Mesenchymal stem cell (in vitro differentiated cells and primary cell): ENCODE data around the gene BICDL1.

Experiments
- DNase-seq: peaks from one replicate; pipeline ENCODE4 v3.0.0-alpha.2; 2013
- H2AFZ ChIP-seq: one replicate; pipeline ENCODE4 v1.6.1; 2013; ENCODE audit warnings: low read depth, mild to moderate bottlenecking, control low read depth, inconsistent platforms, low read length, moderate library complexity
- H2AK5ac ChIP-seq: 2 replicates; pipeline ENCODE4 v1.6.1; 2013; ENCODE audit warnings: low read length, moderate library complexity, mild to moderate bottlenecking, inconsistent platforms; ENCODE audit not compliant: severe bottlenecking
- H2BK120ac ChIP-seq: one replicate; pipeline ENCODE4 v1.6.1; 2013; ENCODE audit warnings: low read depth, mild to moderate bottlenecking, inconsistent platforms, low read length, moderate library complexity
- H2BK12ac ChIP-seq, 2 experiments: one replicate each; pipeline ENCODE4 v1.6.1; 2013; ENCODE audit warnings: inconsistent platforms in 2 of 2, low read length in 2 of 2, mild to moderate bottlenecking in 2 of 2, moderate library complexity in 2 of 2, control low read depth in 1 of 2
- H2BK15ac ChIP-seq: one replicate; pipeline ENCODE4 v1.6.1; 2013; ENCODE audit warnings: mild to moderate bottlenecking, low read depth, inconsistent platforms; ENCODE audit not compliant: poor library complexity, severe bottlenecking
- H2BK5ac ChIP-seq: 2 replicates; pipeline ENCODE4 v1.6.1; 2013; ENCODE audit warnings: low read depth, mild to moderate bottlenecking, low read length, control low read depth, inconsistent platforms; ENCODE audit not compliant: poor library complexity, severe bottlenecking
- H3K14ac ChIP-seq, 2 experiments: one replicate each; pipeline ENCODE4 v1.6.1; 2013; ENCODE audit warnings: inconsistent platforms in 2 of 2, low read length in 2 of 2, control low read depth in 1 of 2, mild to moderate bottlenecking in 1 of 2, moderate library complexity in 1 of 2
- H3K18ac ChIP-seq, 2 experiments: one replicate each; pipeline ENCODE4 v1.6.1; 2013; ENCODE audit warnings: inconsistent platforms in 2 of 2, low read length in 2 of 2, control low read depth in 1 of 2, low read depth in 1 of 2, mild to moderate bottlenecking in 1 of 2
- H3K23ac ChIP-seq, 2 experiments: one replicate each; pipeline ENCODE4 v1.6.1; 2013; ENCODE audit warnings: inconsistent platforms in 2 of 2, low read length in 2 of 2, mild to moderate bottlenecking in 2 of 2, moderate library complexity in 2 of 2, control low read depth in 1 of 2
- H3K27ac ChIP-seq: 2 replicates; pipeline ENCODE4 v1.5.1; 2013; ENCODE audit warnings: mild to moderate bottlenecking, moderate library complexity, low read length, control low read depth, inconsistent platforms; ENCODE audit not compliant: poor library complexity, severe bottlenecking
- H3K27me3 ChIP-seq, 2 experiments: 2 replicates each; pipeline versions ENCODE4 v1.6.1 to v1.7.0; 2013; ENCODE audit warnings: low read length in 2 of 2, mild to moderate bottlenecking in 2 of 2, moderate library complexity in 2 of 2, control low read depth in 1 of 2, inconsistent platforms in 1 of 2; ENCODE audit not compliant: control insufficient read depth in 1 of 2, insufficient read depth in 1 of 2
- H3K36me3 ChIP-seq, 2 experiments: 2 replicates each; pipeline versions ENCODE4 v1.6.1 to v1.7.0; 2013; ENCODE audit warnings: low read length in 2 of 2, control low read depth in 1 of 2, inconsistent platforms in 1 of 2, low read depth in 1 of 2, mild to moderate bottlenecking in 1 of 2; ENCODE audit not compliant: insufficient read depth in 2 of 2, control insufficient read depth in 1 of 2
- H3K4ac ChIP-seq, 2 experiments: one replicate each; pipeline ENCODE4 v1.6.1; 2013; ENCODE audit warnings: inconsistent platforms in 2 of 2, low read length in 2 of 2, mild to moderate bottlenecking in 2 of 2, moderate library complexity in 2 of 2, control low read depth in 1 of 2, low read depth in 1 of 2
- H3K4me1 ChIP-seq: 2 replicates; pipeline ENCODE4 v1.6.1; 2013; ENCODE audit warnings: low read depth, low read length, control low read depth; ENCODE audit not compliant: control insufficient read depth, insufficient read depth
- H3K4me2 ChIP-seq: 2 replicates; pipeline ENCODE4 v1.6.1; 2013; ENCODE audit warnings: low read length, mild to moderate bottlenecking, inconsistent platforms; ENCODE audit not compliant: poor library complexity, severe bottlenecking
- H3K4me3 ChIP-seq, 2 experiments: 2 replicates each; pipeline versions ENCODE4 v1.5.1 to v1.7.0; 2013; ENCODE audit warnings: low read length in 2 of 2, mild to moderate bottlenecking in 2 of 2, control low read depth in 1 of 2, low read depth in 1 of 2; ENCODE audit not compliant: insufficient read depth in 1 of 2
- H3K79me1 ChIP-seq: replicated peaks from 2 replicates; pipeline ENCODE4 v1.6.1; 2013; ENCODE audit warnings: mild to moderate bottlenecking, control low read depth, low read length, inconsistent platforms; ENCODE audit not compliant: poor library complexity, severe bottlenecking
- H3K9ac ChIP-seq: 2 replicates; pipeline ENCODE4 v1.7.0; 2013; ENCODE audit warnings: mild to moderate bottlenecking, low read length, moderate library complexity
- H3K9me3 ChIP-seq: 2 replicates; pipeline ENCODE4 v1.7.0; 2013; ENCODE audit warnings: mild to moderate bottlenecking, low read length; ENCODE audit not compliant: control insufficient read depth
- H4K8ac ChIP-seq: one replicate; pipeline ENCODE4 v1.6.1; 2013; ENCODE audit warnings: inconsistent platforms, mild to moderate bottlenecking, low read length, moderate library complexity
- H4K91ac ChIP-seq: one replicate; pipeline ENCODE4 v1.6.1; 2013; ENCODE audit warnings: mild to moderate bottlenecking, low read length, inconsistent platforms
- WGBS: methylation state at CpG from one replicate; pipeline ENCODE4 v1.1.7; 2013; ENCODE audit warnings: mixed read lengths; 5-methylcytosine and 5-hydroxymethylcytosine counted together

The BICDL1 gene

DNA sequence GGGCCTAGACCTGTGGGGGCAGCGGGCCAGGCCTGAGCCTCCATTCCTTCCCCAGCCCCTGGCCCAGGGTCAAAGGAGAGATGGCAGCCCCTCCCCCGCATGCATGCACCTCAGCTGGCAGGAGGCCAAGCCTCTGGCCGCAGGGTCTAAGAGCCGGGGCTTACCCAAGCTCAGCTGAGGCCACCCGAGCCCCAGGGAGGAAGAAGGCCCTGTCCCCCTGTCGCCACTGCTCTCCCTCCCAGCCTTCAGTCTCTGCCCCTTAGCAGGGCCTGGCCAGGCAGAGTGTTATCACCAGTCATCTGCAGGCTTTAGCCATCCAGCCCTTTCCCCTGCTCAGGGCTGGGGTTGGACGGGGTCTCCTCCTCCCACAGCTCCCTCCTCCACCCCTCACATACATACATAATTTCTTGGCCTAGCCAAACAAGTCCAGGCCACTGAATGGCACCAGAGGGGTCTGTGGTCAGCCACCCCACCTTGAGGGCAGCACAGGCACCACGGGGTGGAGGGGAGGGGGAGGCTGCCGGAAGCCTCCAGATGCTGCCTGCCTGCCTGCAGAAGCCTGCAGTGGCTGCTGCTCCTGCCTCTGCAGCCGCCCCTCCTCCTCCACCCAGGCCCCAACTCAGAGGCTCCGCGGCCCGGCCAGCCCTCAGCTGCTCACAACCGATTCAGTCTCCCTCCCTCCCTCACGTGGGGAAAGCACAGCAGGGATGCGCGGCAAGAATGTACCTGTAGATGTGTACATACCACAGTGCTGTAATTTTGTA is 104.7 kb downstream of the BICDL1 start:
- 32% methylated on average over 12 of the region's 17 CpGs for WGBS
- Histone ChIP-seq H3K18ac (peak overlapping the region in 1 of 2 experiments; percentile 41), H3K4me2 (no peak overlapping the region), H3K4me1 (peaks cover 26% of the 10 kb centered on the region), H3K4ac (peak overlapping the region in 1 of 2 experiments; percentile 76), H3K4me3 (no peak overlapping the region), H3K9ac (no peak overlapping the region), H4K91ac (peak overlapping the region; percentile 16), H3K14ac (no peak overlapping the region), H3K23ac (peak overlapping the region in 1 of 2 experiments; percentile 47), H2BK5ac (no peak overlapping the region), H3K27me3 (no peaks in the 10 kb centered on the region), H2BK120ac (no peak overlapping the region), H3K36me3 (peaks cover 71 to 81% of the 10 kb centered on the region in 2 experiments), H2AK5ac (no peak overlapping the region), H2BK15ac (no peak overlapping the region), H3K27ac (peak overlapping the region; percentile 11), H2BK12ac (peak overlapping the region in 1 of 2 experiments; percentile 15), H2AFZ (no peak overlapping the region), H3K9me3 (no peaks in the 10 kb centered on the region), H4K8ac (peak overlapping the region; percentile 54), H3K79me1 (peaks cover 31% of the 10 kb centered on the region)
- DNase-seq, result peak; percentile 31

DNA sequence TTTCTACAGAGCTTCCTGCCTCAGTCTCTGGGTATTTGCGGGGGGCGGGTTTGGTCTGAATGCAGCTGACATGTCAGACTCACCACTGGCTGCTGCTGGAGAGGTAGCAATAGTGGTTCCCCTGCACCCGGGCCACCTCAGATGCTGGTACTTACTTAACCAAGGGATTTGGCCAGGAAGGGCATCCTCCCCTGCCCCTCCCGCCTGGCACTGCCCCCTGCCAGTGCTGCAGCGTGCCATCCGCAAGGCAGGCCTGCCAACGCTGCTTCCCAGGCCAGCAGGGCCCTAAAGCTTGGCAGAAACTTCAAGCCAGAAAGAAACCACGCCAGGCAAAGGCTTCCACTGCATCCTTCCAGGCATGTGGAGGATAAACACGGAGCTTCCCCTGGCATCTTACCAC is 105.4 kb downstream of the BICDL1 start:
- Histone ChIP-seq H3K36me3 (peaks cover 79 to 85% of the 10 kb centered on the region in 2 experiments), H3K18ac (peak overlapping the region in 1 of 2 experiments; percentile 58), H3K23ac (no peak overlapping the region), H3K9me3 (no peaks in the 10 kb centered on the region), H3K79me1 (peaks cover 37% of the 10 kb centered on the region), H2BK120ac (no peak overlapping the region), H2BK15ac (no peak overlapping the region), H3K14ac (no peak overlapping the region), H4K8ac (no peak overlapping the region), H2AK5ac (no peak overlapping the region), H2BK5ac (no peak overlapping the region), H3K27ac (no peak overlapping the region), H3K4me1 (peaks cover 26% of the 10 kb centered on the region), H2BK12ac (no peak overlapping the region), H3K4ac (no peak overlapping the region), H2AFZ (no peak overlapping the region), H3K4me2 (no peak overlapping the region), H3K4me3 (no peak overlapping the region), H3K9ac (no peak overlapping the region), H3K27me3 (no peaks in the 10 kb centered on the region), H4K91ac (no peak overlapping the region)
- WGBS, result 90% methylated on average over 9 of the region's 9 CpGs
- no peak for DNase-seq

DNA sequence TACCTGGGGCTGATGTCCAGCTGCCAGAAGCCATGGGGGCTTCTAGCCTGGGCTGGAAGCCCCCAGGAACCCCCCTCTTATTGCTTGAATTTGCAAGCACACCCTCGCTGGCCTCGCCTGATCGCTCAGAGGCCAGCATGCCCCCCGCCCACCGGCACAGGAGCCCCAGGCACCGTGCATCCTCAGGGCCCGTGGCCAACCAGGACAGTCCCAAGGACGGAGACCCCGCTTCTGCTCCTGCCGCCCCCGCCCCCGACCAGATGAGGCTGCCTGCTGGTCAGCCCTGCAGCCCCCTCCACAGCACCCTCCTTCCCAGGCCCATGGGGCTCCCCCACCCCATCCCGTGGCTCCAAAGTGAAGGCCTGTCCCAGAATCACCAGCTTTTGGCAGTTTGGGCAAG is 106.3 kb downstream of the BICDL1 start:
- no peak overlapping the region for H2BK15ac ChIP-seq
- 93% methylated on average over 13 of the region's 13 CpGs for WGBS
- H2AK5ac ChIP-seq, result no peak overlapping the region
- DNase-seq, result no peak
- no peaks in the 10 kb centered on the region for H3K27me3 ChIP-seq
- H3K4me1 ChIP-seq, result peaks cover 26% of the 10 kb centered on the region
- peaks cover 42% of the 10 kb centered on the region for H3K79me1 ChIP-seq
- no peaks in the 10 kb centered on the region for H3K9me3 ChIP-seq
- no peak overlapping the region for H3K9ac ChIP-seq
- H2BK12ac ChIP-seq, result no peak overlapping the region
- no peak overlapping the region for H3K4ac ChIP-seq
- H3K18ac ChIP-seq, result no peak overlapping the region
- H4K8ac ChIP-seq, result no peak overlapping the region
- H2BK120ac ChIP-seq, result no peak overlapping the region
- H3K27ac ChIP-seq, result no peak overlapping the region
- H4K91ac ChIP-seq, result no peak overlapping the region
- no peak overlapping the region for H3K4me3 ChIP-seq
- no peak overlapping the region for H3K23ac ChIP-seq
- no peak overlapping the region for H3K14ac ChIP-seq
- no peak overlapping the region for H2BK5ac ChIP-seq
- H3K36me3 ChIP-seq, result peaks cover 82 to 87% of the 10 kb centered on the region in 2 experiments
- H2AFZ ChIP-seq, result no peak overlapping the region
- H3K4me2 ChIP-seq, result no peak overlapping the region

DNA sequence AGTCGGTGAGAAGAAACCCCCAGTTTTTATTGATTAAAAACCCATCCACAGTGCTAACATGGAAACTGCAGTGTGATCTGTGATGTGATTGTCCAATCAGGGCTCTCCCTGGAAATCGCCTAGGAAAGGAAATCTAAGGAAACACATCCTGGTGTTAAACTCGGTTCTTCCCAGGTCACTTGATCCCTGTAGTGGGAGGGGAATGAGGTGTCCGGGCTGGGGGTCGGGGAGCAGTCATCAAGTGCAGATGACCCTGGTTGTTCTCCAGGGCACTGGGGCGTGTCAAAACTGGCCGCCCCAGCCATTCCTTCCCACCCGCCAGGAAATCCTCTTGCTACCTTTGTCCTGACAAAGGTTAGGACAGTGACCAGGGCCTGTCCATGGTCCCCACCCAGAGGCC is 106.7 kb downstream of the BICDL1 start:
- H3K4ac ChIP-seq, result no peak overlapping the region
- H3K27me3 ChIP-seq, result no peaks in the 10 kb centered on the region
- H3K4me3 ChIP-seq, result no peak overlapping the region
- H2BK15ac ChIP-seq, result no peak overlapping the region
- no peak overlapping the region for H3K23ac ChIP-seq
- no peak for DNase-seq
- H3K27ac ChIP-seq, result no peak overlapping the region
- H3K9ac ChIP-seq, result no peak overlapping the region
- no peak overlapping the region for H2AFZ ChIP-seq
- no peak overlapping the region for H3K4me2 ChIP-seq
- H2AK5ac ChIP-seq, result no peak overlapping the region
- peaks cover 83 to 88% of the 10 kb centered on the region in 2 experiments for H3K36me3 ChIP-seq
- H3K79me1 ChIP-seq, result peaks cover 46% of the 10 kb centered on the region
- no peaks in the 10 kb centered on the region for H3K9me3 ChIP-seq
- H3K4me1 ChIP-seq, result peaks cover 29% of the 10 kb centered on the region
- H2BK5ac ChIP-seq, result no peak overlapping the region
- H2BK12ac ChIP-seq, result no peak overlapping the region
- H4K8ac ChIP-seq, result no peak overlapping the region
- no peak overlapping the region for H4K91ac ChIP-seq
- WGBS, result 81% methylated on average over 7 of the region's 8 CpGs
- H3K18ac ChIP-seq, result no peak overlapping the region
- no peak overlapping the region for H2BK120ac ChIP-seq
- H3K14ac ChIP-seq, result no peak overlapping the region
